Smooth muscle cell (in vitro differentiated cells): ENCODE measurements around the gene KDM6B. TPM values are rescaled to one million over a fixed set of nuclear protein-coding genes. Genes with fewer than 3 reads are reported as not detected.
A peak's percentile ranks its signal among the peaks of the same experiment; 100 is the strongest.

ENCODE experiments used
- DNase-seq: peaks from one replicate; lab custom pipeline; 2025; ENCODE audit not compliant: unreplicated experiment; lab: John Stamatoyannopoulos, UW
- H2AFZ ChIP-seq: fragments of 200-600 bp; sonication (generic); 2 replicates; pipeline ENCODE4 v1.6.0; 2016; ENCODE audit warnings: antibody characterized with exemption, low read depth, mild to moderate bottlenecking
- H3F3A ChIP-seq: fragments of 200-600 bp; sonication (generic); 2 replicates; pipeline ENCODE4 v1.6.0; 2017; ENCODE audit warnings: antibody characterized with exemption, low read depth
- H3K27ac ChIP-seq: fragments of 200-600 bp; sonication (generic); 2 replicates; pipeline ENCODE4 v1.5.1; 2016; ENCODE audit warnings: low read depth, mild to moderate bottlenecking
- H3K27me3 ChIP-seq: fragments of 200-600 bp; sonication (generic); 2 replicates; pipeline ENCODE4 v1.6.1; 2016; ENCODE audit warnings: low read depth, mild to moderate bottlenecking
- H3K36me3 ChIP-seq: fragments of 200-600 bp; sonication (generic); 2 replicates; pipeline ENCODE4 v1.5.1; 2016; ENCODE audit warnings: low read depth
- H3K4me1 ChIP-seq: fragments of 200-600 bp; sonication (generic); 2 replicates; pipeline ENCODE4 v1.5.1; 2016; ENCODE audit warnings: low read depth
- H3K4me2 ChIP-seq: fragments of 200-600 bp; sonication (generic); 2 replicates; pipeline ENCODE4 v1.6.0; 2016; ENCODE audit warnings: mild to moderate bottlenecking
- H3K4me3 ChIP-seq: fragments of 200-600 bp; sonication (generic); 2 replicates; pipeline ENCODE4 v1.5.1; 2016; ENCODE audit warnings: mild to moderate bottlenecking
- H3K79me2 ChIP-seq: fragments of 200-600 bp; sonication (generic); 2 replicates; pipeline ENCODE4 v1.6.0; 2016; ENCODE audit warnings: low read depth, mild to moderate bottlenecking
- H3K9ac ChIP-seq: fragments of 200-600 bp; sonication (generic); 2 replicates; pipeline ENCODE4 v1.6.0; 2016; ENCODE audit warnings: low read depth
- H3K9me3 ChIP-seq: fragments of 200-600 bp; sonication (generic); replicated peaks from 2 replicates; pipeline ENCODE4 v1.5.1; 2016; ENCODE audit warnings: low read depth
- H4K20me1 ChIP-seq: fragments of 200-600 bp; sonication (generic); 2 replicates; pipeline ENCODE4 v1.6.0; 2016; ENCODE audit warnings: low read depth
- CTCF ChIP-seq: fragments of 200-600 bp; sonication (generic); IDR thresholded peaks from 2 replicates; pipeline ENCODE4 v1.5.1; 2017; ENCODE audit warnings: borderline replicate concordance, mild to moderate bottlenecking, antibody characterized with exemption; ENCODE audit not compliant: insufficient read depth, poor library complexity, severe bottlenecking
- WGBS: methylation state at CpG from one replicate; pipeline ENCODE4 v1.1.7; 2016; ENCODE audit warnings: low lambda C conversion rate; 5-methylcytosine and 5-hydroxymethylcytosine counted together
- polyA plus RNA-seq: library from polyadenylated mRNA; unstranded; fragments of >200 nt; fragmentation: Nextera tagmentation; extraction: Ambion mirVana; gene quantifications from 2 replicates; pipeline ENCODE4 v1.2.1, GENCODE V29; 2016
- total RNA-seq: library from RNA; depleted of rRNA; stranded (reverse); fragments of >200 nt; gene quantifications from 2 replicates; pipeline ENCODE4 v1.2.3, GENCODE V29; 2014

The KDM6B gene
- total and polyA plus RNA-seq, 2 experiments from 2014 or later: 5.8 to 9.1 TPM

- Histone ChIP-seq H3K27ac (no peak overlapping the region), H3K9ac (no peak overlapping the region)
Observed at GRCh38 chr17:7882629-7883028, 48.6 kb downstream of the KDM6B start.

More at GRCh38 chr17:7882629-7883028, 48.6 kb downstream of the KDM6B start:
- no peak for DNase-seq
- Histone ChIP-seq H3K4me1 (peaks cover 27% of the 10 kb centered on the region), H3K4me3 (peak overlapping the region; percentile 87), H3K36me3 (peaks cover 5% of the 10 kb centered on the region), H4K20me1 (no peaks in the 10 kb centered on the region), H3K27me3 (no peaks in the 10 kb centered on the region), H3K4me2 (no peak overlapping the region), H3K9me3 (no peaks in the 10 kb centered on the region), H3F3A (peaks cover 7% of the 10 kb centered on the region), H2AFZ (no peak overlapping the region), H3K79me2 (peaks cover 13% of the 10 kb centered on the region)
- WGBS: 87% methylated on average over 3 of the region's 3 CpGs
- no peak for TF ChIP-seq CTCF

Other genes starting within 250 kb of the KDM6B start
- gene SOX15, start 244.1 kb upstream of the KDM6B start, total RNA-seq: 13.4 and 16.1 TPM in 2 replicates
- 7.3 and 39.0 TPM in 2 replicates for gene SOX15, start 244.1 kb upstream of the KDM6B start, polyA plus RNA-seq
- 22.8 and 31.1 TPM in 2 replicates for gene FXR2, start 219.3 kb upstream of the KDM6B start, total RNA-seq
- 50.0 and 50.6 TPM in 2 replicates for gene FXR2, start 219.3 kb upstream of the KDM6B start, polyA plus RNA-seq
- 64.9 and 70.8 TPM in 2 replicates for gene SAT2, start 206.4 kb upstream of the KDM6B start, total RNA-seq
- 68.2 and 74.2 TPM in 2 replicates for gene SAT2, start 206.4 kb upstream of the KDM6B start, polyA plus RNA-seq
- not detected in 2 replicates for gene SHBG, start 204.1 kb upstream of the KDM6B start, total RNA-seq
- 0.83 and 0.88 TPM in 2 replicates for gene SHBG, start 204.1 kb upstream of the KDM6B start, polyA plus RNA-seq
- 0.27 and 0.85 TPM in 2 replicates for gene ATP1B2, start 183.3 kb upstream of the KDM6B start, total RNA-seq
- 4.1 and 4.4 TPM in 2 replicates for gene ATP1B2, start 183.3 kb upstream of the KDM6B start, polyA plus RNA-seq
- gene TP53, start 146.7 kb upstream of the KDM6B start, total RNA-seq: 25.4 and 55.1 TPM in 2 replicates
- 21.1 and 27.6 TPM in 2 replicates for gene TP53, start 146.7 kb upstream of the KDM6B start, polyA plus RNA-seq
- 8.2 and 8.9 TPM in 2 replicates for gene WRAP53, start 145.7 kb upstream of the KDM6B start, total RNA-seq
- gene WRAP53, start 145.7 kb upstream of the KDM6B start, polyA plus RNA-seq: 17.1 and 18.9 TPM in 2 replicates
- 4.8 and 8.1 TPM in 2 replicates for gene EFNB3, start 129.0 kb upstream of the KDM6B start, total RNA-seq
- gene EFNB3, start 129.0 kb upstream of the KDM6B start, polyA plus RNA-seq: 6.2 and 6.7 TPM in 2 replicates
- 0.49 TPM in 1 of 2 replicates, not detected in the other for gene DNAH2, start 116.5 kb upstream of the KDM6B start, total RNA-seq
- not detected in 2 replicates for gene DNAH2, start 116.5 kb upstream of the KDM6B start, polyA plus RNA-seq
- 5.1 and 8.6 TPM in 2 replicates for gene TMEM88, start 20.8 kb downstream of the KDM6B start, total RNA-seq
- gene TMEM88, start 20.8 kb downstream of the KDM6B start, polyA plus RNA-seq: 12.7 and 16.1 TPM in 2 replicates
- 30.6 and 76.4 TPM in 2 replicates for gene NAA38, start 23.3 kb downstream of the KDM6B start, total RNA-seq
- gene NAA38, start 23.3 kb downstream of the KDM6B start, polyA plus RNA-seq: 86.1 and 99.4 TPM in 2 replicates
- gene CYB5D1, start 23.8 kb downstream of the KDM6B start, total RNA-seq: 8.6 and 9.3 TPM in 2 replicates
- gene CYB5D1, start 23.8 kb downstream of the KDM6B start, polyA plus RNA-seq: 6.6 and 7.9 TPM in 2 replicates
- gene CHD3, start 54.6 kb downstream of the KDM6B start, total RNA-seq: 28.5 and 34.9 TPM in 2 replicates
- gene CHD3, start 54.6 kb downstream of the KDM6B start, polyA plus RNA-seq: 16.3 and 23.5 TPM in 2 replicates
- gene RNF227, start 82.1 kb downstream of the KDM6B start, total RNA-seq: 3.4 and 5.4 TPM in 2 replicates
- 3.5 and 5.1 TPM in 2 replicates for gene RNF227, start 82.1 kb downstream of the KDM6B start, polyA plus RNA-seq
- gene KCNAB3, start 95.6 kb downstream of the KDM6B start, total RNA-seq: 4.6 and 8.7 TPM in 2 replicates
- gene KCNAB3, start 95.6 kb downstream of the KDM6B start, polyA plus RNA-seq: 4.4 and 5.3 TPM in 2 replicates
- gene TRAPPC1, start 97.7 kb downstream of the KDM6B start, total RNA-seq: 53.6 and 56.2 TPM in 2 replicates
- 364 and 392 TPM in 2 replicates for gene TRAPPC1, start 97.7 kb downstream of the KDM6B start, polyA plus RNA-seq
- 11.1 and 23.5 TPM in 2 replicates for gene CNTROB, start 98.0 kb downstream of the KDM6B start, total RNA-seq
- gene CNTROB, start 98.0 kb downstream of the KDM6B start, polyA plus RNA-seq: 20.6 and 26.3 TPM in 2 replicates
- gene GUCY2D, start 168.4 kb downstream of the KDM6B start, total RNA-seq: 0.09 TPM in 1 of 2 replicates, not detected in the other
- 0.30 and 0.57 TPM in 2 replicates for gene GUCY2D, start 168.4 kb downstream of the KDM6B start, polyA plus RNA-seq
- 0.18 and 0.27 TPM in 2 replicates for gene ALOX15B, start 204.8 kb downstream of the KDM6B start, total RNA-seq
- gene ALOX15B, start 204.8 kb downstream of the KDM6B start, polyA plus RNA-seq: 0.69 and 1.1 TPM in 2 replicates